Esophagus squamous epithelium (tissue), 5 donors: ENCODE measurements around the gene RARG. TPM values are rescaled to one million over a fixed set of nuclear protein-coding genes. Genes with fewer than 3 reads are reported as not detected.

Experiments used
- DNase-seq: peaks from one replicate; lab custom pipeline; 2025; lab: John Stamatoyannopoulos, UW
- H3K27ac ChIP-seq, 4 donors: fragments of 200-600 bp; sonication (generic); one replicate each; pipeline ENCODE4 v1.5.1; 2016 to 2019; ENCODE audit warnings: mild to moderate bottlenecking in 1 of 4
- H3K27me3 ChIP-seq, 4 donors: fragments of 200-600 bp; sonication (generic); 1 replicate in 3 of 4; 2 replicates in 1 of 4; pipeline versions ENCODE4 v1.5.1 to v1.6.0; 2017 to 2021; ENCODE audit warnings: antibody characterized with exemption in 1 of 4
- H3K36me3 ChIP-seq, 3 donors: fragments of 200-600 bp; sonication (generic); one replicate each; pipeline ENCODE4 v1.5.1; 2016 to 2019
- H3K4me1 ChIP-seq, 3 donors: fragments of 200-600 bp; sonication (generic); one replicate each; pipeline ENCODE4 v1.5.1; 2017 to 2019
- H3K4me3 ChIP-seq, 4 donors: fragments of 200-600 bp; sonication (generic); 1 replicate in 3 of 4; 2 replicates in 1 of 4; pipeline ENCODE4 v1.5.1; 2016 to 2019; ENCODE audit warnings: mild to moderate bottlenecking in 2 of 4, moderate library complexity in 1 of 4
- H3K9me3 ChIP-seq, 3 donors: fragments of 200-600 bp; sonication (generic); one replicate each; pipeline ENCODE4 v1.5.1; 2016 to 2019
- POLR2A ChIP-seq, 4 donors: fragments of 450-650 bp; IDR thresholded peaks; one replicate each; pipeline ENCODE4 v1.6.1; 2017; ENCODE audit warnings: antibody characterized with exemption in 4 of 4, mild to moderate bottlenecking in 4 of 4, moderate library complexity in 3 of 4
- WGBS, 2 donors: methylation state at CpG; one replicate each; pipeline ENCODE4 v1.1.5; 2018; 5-methylcytosine and 5-hydroxymethylcytosine counted together
- intact Hi-C: fragments of 100-400 bp; cut with DNase I; formaldehyde crosslinking; loops from one replicate; pipeline ENCODE4 v1.15.0; 2022
- total RNA-seq, 4 donors: library from RNA; depleted of rRNA; stranded (reverse); fragments of >200 nt; gene quantifications; one replicate each; pipeline ENCODE4 v1.1.0, GENCODE V29; 2016
- TF ChIP-seq, protein P1 (sequence below), 6 experiments: fragments of 450-650 bp in 4 of 6; fragments of 200-600 bp in 2 of 6; sonication (generic) in 2 of 6; IDR thresholded peaks; one replicate each; pipeline ENCODE4 v1.5.1; 2016 to 2019; ENCODE audit warnings: antibody characterized with exemption in 6 of 6, mild to moderate bottlenecking in 4 of 6, moderate library complexity in 4 of 6
- donor health status: DM: yes; HTN: yes; CAD: no.

RARG gene
- total RNA-seq, 4 donors from 2014 or later = 98.0 to 171 (median 125) TPM

- 89 to 100% methylated on average over 2 to 3 of the region's 3 CpGs for WGBS, 2 donors
- TF ChIP-seq, protein P1, sequence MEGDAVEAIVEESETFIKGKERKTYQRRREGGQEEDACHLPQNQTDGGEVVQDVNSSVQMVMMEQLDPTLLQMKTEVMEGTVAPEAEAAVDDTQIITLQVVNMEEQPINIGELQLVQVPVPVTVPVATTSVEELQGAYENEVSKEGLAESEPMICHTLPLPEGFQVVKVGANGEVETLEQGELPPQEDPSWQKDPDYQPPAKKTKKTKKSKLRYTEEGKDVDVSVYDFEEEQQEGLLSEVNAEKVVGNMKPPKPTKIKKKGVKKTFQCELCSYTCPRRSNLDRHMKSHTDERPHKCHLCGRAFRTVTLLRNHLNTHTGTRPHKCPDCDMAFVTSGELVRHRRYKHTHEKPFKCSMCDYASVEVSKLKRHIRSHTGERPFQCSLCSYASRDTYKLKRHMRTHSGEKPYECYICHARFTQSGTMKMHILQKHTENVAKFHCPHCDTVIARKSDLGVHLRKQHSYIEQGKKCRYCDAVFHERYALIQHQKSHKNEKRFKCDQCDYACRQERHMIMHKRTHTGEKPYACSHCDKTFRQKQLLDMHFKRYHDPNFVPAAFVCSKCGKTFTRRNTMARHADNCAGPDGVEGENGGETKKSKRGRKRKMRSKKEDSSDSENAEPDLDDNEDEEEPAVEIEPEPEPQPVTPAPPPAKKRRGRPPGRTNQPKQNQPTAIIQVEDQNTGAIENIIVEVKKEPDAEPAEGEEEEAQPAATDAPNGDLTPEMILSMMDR (IDR thresholded peaks at IDR 0.05) = no peak
- TF ChIP-seq POLR2A (IDR thresholded peaks at IDR 0.05) = no peak
- Histone ChIP-seq H3K4me3 (no peak overlapping the region), H3K36me3 (peaks cover 28 to 86% (median 44%) of the 10 kb centered on the region in 3 donors), H3K9me3 (no peaks in the 10 kb centered on the region), H3K27ac (no peak overlapping the region), H3K4me1 (peaks cover 26 to 65% (median 27%) of the 10 kb centered on the region in 3 donors), H3K27me3 (no peaks in the 10 kb centered on the region)
- no peak for DNase-seq
- intact Hi-C loops = no loop called here
Observed at GRCh38 chr12:53185582-53186153, 46.3 kb downstream of the RARG start.

DNA sequence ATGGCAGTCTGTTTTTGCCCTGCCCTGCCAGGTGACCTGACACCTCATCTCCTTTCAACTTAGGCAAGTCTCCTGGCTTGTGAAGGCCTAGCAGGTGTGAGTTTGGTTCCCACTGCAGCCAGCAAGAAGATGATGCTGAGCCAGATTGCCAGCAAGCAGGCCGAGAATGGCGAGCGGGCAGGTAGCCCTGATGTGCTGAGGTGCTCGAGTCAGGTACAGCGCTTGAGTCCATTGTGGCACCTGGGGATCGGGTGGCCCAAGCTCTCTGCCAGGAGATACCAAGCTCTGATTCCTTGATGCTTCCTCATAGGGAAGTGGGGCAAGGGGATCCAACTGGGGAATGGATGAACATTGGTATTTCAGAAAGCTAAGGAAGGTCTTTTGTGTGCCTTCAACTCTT is 47.2 kb downstream of the RARG start:
- Histone ChIP-seq H3K27me3 (no peaks in the 10 kb centered on the region), H3K27ac (no peak overlapping the region), H3K4me1 (peaks cover 26 to 60% (median 26%) of the 10 kb centered on the region in 3 donors), H3K4me3 (no peak overlapping the region), H3K36me3 (peaks cover 28 to 80% (median 44%) of the 10 kb centered on the region in 3 donors), H3K9me3 (no peaks in the 10 kb centered on the region)
- DNase-seq = no peak
- no peak for TF ChIP-seq POLR2A (IDR thresholded peaks at IDR 0.05)
- TF ChIP-seq, protein P1 (IDR thresholded peaks at IDR 0.05) = no peak
- intact Hi-C loops = no loop called here
- WGBS, 2 donors = 95 to 98% methylated on average over 6 of the region's 6 CpGs

DNA sequence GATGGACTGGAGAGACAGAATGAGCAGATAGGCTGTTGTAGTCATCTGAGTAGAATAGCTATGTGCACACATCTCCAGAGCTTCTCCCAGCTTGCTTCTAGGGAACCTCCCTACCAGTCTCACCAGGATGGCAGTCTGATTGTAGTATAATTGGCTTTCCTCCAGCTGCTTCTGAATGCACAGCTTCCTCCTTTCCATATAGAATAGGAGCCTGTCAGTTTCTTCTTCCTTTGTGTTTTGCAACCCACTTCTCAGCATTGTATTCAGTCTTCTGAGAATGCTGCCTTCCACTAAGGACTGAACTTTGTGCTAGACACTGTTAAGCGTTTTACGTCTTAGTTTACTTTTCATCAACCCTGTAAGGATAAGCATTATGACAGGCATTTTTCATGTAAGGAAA is 49.1 kb downstream of the RARG start:
- no peaks in the 10 kb centered on the region for H3K9me3 ChIP-seq
- intact Hi-C loops = no loop called here
- H3K27me3 ChIP-seq = no peaks in the 10 kb centered on the region
- WGBS, 2 donors = 52 to 58% methylated on average over 2 of the region's 2 CpGs
- H3K27ac ChIP-seq = peak overlapping the region in 2 of 4 donors; percentile 11 to 97
- DNase-seq = no peak
- peaks cover 20 to 63% (median 33%) of the 10 kb centered on the region in 3 donors for H3K4me1 ChIP-seq
- peaks cover 28 to 62% (median 38%) of the 10 kb centered on the region in 3 donors for H3K36me3 ChIP-seq
- peak overlapping the region in 2 of 4 donors; percentile 4 to 91 for H3K4me3 ChIP-seq
- TF ChIP-seq, protein P1 (IDR thresholded peaks at IDR 0.05) = no peak
- no peak for TF ChIP-seq POLR2A (IDR thresholded peaks at IDR 0.05)

DNA sequence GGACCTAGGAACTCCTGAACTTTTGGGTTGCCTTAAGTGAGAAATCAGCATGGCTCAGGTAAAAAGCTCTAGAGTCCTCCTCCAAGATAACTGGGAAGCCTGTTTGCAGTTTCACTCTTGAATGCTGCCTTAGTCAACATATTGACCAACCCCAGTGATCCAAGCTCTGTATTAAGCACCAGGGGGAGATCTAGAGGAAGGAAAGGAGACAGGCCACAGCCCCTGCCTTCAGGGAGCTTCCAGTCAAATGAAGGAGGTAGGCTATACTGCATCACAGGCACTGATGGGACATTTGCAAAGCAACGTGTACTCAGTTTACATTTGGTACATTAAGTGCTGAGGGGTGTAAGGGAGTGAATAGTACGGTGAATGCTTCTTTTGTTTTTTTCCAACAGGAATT is 50.1 kb downstream of the RARG start:
- no peaks in the 10 kb centered on the region for H3K9me3 ChIP-seq
- no peak for DNase-seq
- peak overlapping the region in 3 of 4 donors; percentile 95 to 97 (median 95) for H3K27ac ChIP-seq
- intact Hi-C loops = no loop called here
- H3K36me3 ChIP-seq = peaks cover 24 to 52% (median 29%) of the 10 kb centered on the region in 3 donors
- no peaks in the 10 kb centered on the region for H3K27me3 ChIP-seq
- peak overlapping the region in 3 of 4 donors; percentile 76 to 91 (median 84) for H3K4me3 ChIP-seq
- TF ChIP-seq, protein P1 (IDR thresholded peaks at IDR 0.05) = no peak
- no peak for TF ChIP-seq POLR2A (IDR thresholded peaks at IDR 0.05)
- peaks cover 20 to 63% (median 33%) of the 10 kb centered on the region in 3 donors for H3K4me1 ChIP-seq
- 68 to 75% methylated on average over 2 of the region's 2 CpGs for WGBS, 2 donors

GRCh38 chr12:53180931-53181645 is 50.9 kb downstream of the RARG start:
- 0 to 1% methylated on average over 17 to 25 of the region's 57 CpGs for WGBS, 2 donors
- peaks cover 20 to 62% (median 33%) of the 10 kb centered on the region in 3 donors for H3K4me1 ChIP-seq
- H3K9me3 ChIP-seq = no peaks in the 10 kb centered on the region
- TF ChIP-seq POLR2A (IDR thresholded peaks at IDR 0.05) = no peak
- TF ChIP-seq, protein P1 (IDR thresholded peaks at IDR 0.05) = no peak
- H3K36me3 ChIP-seq = peaks cover 16 to 44% (median 22%) of the 10 kb centered on the region in 3 donors
- DNase-seq = no peak
- intact Hi-C loops = no loop called here
- no peaks in the 10 kb centered on the region for H3K27me3 ChIP-seq
- peak overlapping the region; percentile 95 to 97 (median 96) for H3K27ac ChIP-seq
- peak overlapping the region; percentile 69 to 91 (median 80) for H3K4me3 ChIP-seq
